SK-N-SH treated with all-trans-retinoic acid at 6 μM for 48 hours (cell line): ENCODE data around the gene KRT17.

Experiments
- ARNTL ChIP-seq: fragments of 450-650 bp; formaldehyde crosslinking; IDR thresholded peaks from 2 replicates; pipeline ENCODE4 v1.5.0; 2020; ENCODE audit warnings: low read depth, mild to moderate bottlenecking, moderate library complexity, borderline replicate concordance
- GLIS3 ChIP-seq: fragments of 250-450 bp; sonication (Bioruptor Pico); IDR thresholded peaks from 2 replicates; pipeline ENCODE4 v1.5.0; 2020; ENCODE audit warnings: mild to moderate bottlenecking, moderate library complexity
- OSR1 ChIP-seq: fragments of 250-450 bp; sonication (Bioruptor Pico); IDR thresholded peaks from 2 replicates; pipeline ENCODE4 v1.8.0; 2022; ENCODE audit warnings: moderate library complexity, mild to moderate bottlenecking, inconsistent platforms
- PPARA ChIP-seq: fragments of 250-450 bp; sonication (Bioruptor Pico); IDR thresholded peaks from 2 replicates; pipeline ENCODE4 v1.5.0; 2020; ENCODE audit warnings: mild to moderate bottlenecking, borderline replicate concordance
- RARB ChIP-seq: fragments of 250-450 bp; sonication (Bioruptor Pico); IDR thresholded peaks from 2 replicates; pipeline ENCODE4 v1.8.0; 2021; ENCODE audit warnings: mild to moderate bottlenecking, moderate library complexity
- ZC3H10 ChIP-seq: fragments of 250-450 bp; sonication (Bioruptor Pico); IDR thresholded peaks from 2 replicates; pipeline ENCODE4 v1.5.1; 2021; ENCODE audit warnings: mild to moderate bottlenecking, moderate library complexity
- ZFP3 ChIP-seq: fragments of 250-450 bp; sonication (Bioruptor Pico); IDR thresholded peaks from 2 replicates; pipeline ENCODE4 v1.5.0; 2020; ENCODE audit warnings: mild to moderate bottlenecking, moderate library complexity
- ZFP30 ChIP-seq: fragments of 450-650 bp; formaldehyde crosslinking; IDR thresholded peaks from 2 replicates; pipeline ENCODE4 v1.5.0; 2022; ENCODE audit warnings: mild to moderate bottlenecking, moderate library complexity
- ZNF70 ChIP-seq: fragments of 450-650 bp; formaldehyde crosslinking; IDR thresholded peaks from 2 replicates; pipeline ENCODE4 v1.5.0; 2020; ENCODE audit warnings: mild to moderate bottlenecking, moderate library complexity
- ZNF8 ChIP-seq: fragments of 450-650 bp; formaldehyde crosslinking; IDR thresholded peaks from 2 replicates; pipeline ENCODE4 v1.5.0; 2020; ENCODE audit warnings: mild to moderate bottlenecking, moderate library complexity
- TF ChIP-seq, protein P1 (sequence below): fragments of 250-450 bp; sonication (Bioruptor Pico); IDR thresholded peaks from 2 replicates; pipeline ENCODE4 v1.5.1; 2021; ENCODE audit warnings: mild to moderate bottlenecking, moderate library complexity
- TF ChIP-seq, protein P2 (sequence below): fragments of 250-450 bp; sonication (Bioruptor Pico); IDR thresholded peaks from 2 replicates; pipeline ENCODE4 v1.8.0; 2020; ENCODE audit warnings: mild to moderate bottlenecking, moderate library complexity, borderline replicate concordance
- TF ChIP-seq, protein P3 (sequence below): fragments of 250-450 bp; sonication (Bioruptor Pico); IDR thresholded peaks from 2 replicates; pipeline ENCODE4 v1.8.0; 2021; ENCODE audit warnings: low read depth, mild to moderate bottlenecking, moderate library complexity, borderline replicate concordance
- TF ChIP-seq, protein P4 (sequence below): fragments of 250-450 bp; sonication (Bioruptor Pico); IDR thresholded peaks from 2 replicates; pipeline ENCODE4 v1.5.1; 2020; ENCODE audit warnings: low read depth, mild to moderate bottlenecking, moderate library complexity

- TF ChIP-seq OSR1 (CRISPR knock-in tag) (no peak), ZFP3 (CRISPR knock-in tag) (no peak), ZNF8 (CRISPR knock-in tag) (no peak), ZC3H10 (no peak), GLIS3 (CRISPR knock-in tag) (no peak), ZNF70 (CRISPR knock-in tag) (no peak), ARNTL (no peak), RARB (CRISPR knock-in tag) (no peak), PPARA (no peak), ZFP30 (CRISPR knock-in tag) (no peak)
- TF ChIP-seq, protein P1, sequence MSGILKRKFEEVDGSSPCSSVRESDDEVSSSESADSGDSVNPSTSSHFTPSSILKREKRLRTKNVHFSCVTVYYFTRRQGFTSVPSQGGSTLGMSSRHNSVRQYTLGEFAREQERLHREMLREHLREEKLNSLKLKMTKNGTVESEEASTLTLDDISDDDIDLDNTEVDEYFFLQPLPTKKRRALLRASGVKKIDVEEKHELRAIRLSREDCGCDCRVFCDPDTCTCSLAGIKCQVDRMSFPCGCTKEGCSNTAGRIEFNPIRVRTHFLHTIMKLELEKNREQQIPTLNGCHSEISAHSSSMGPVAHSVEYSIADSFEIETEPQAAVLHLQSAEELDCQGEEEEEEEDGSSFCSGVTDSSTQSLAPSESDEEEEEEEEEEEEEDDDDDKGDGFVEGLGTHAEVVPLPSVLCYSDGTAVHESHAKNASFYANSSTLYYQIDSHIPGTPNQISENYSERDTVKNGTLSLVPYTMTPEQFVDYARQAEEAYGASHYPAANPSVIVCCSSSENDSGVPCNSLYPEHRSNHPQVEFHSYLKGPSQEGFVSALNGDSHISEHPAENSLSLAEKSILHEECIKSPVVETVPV (CRISPR knock-in tag), result no peak
- TF ChIP-seq, protein P2, sequence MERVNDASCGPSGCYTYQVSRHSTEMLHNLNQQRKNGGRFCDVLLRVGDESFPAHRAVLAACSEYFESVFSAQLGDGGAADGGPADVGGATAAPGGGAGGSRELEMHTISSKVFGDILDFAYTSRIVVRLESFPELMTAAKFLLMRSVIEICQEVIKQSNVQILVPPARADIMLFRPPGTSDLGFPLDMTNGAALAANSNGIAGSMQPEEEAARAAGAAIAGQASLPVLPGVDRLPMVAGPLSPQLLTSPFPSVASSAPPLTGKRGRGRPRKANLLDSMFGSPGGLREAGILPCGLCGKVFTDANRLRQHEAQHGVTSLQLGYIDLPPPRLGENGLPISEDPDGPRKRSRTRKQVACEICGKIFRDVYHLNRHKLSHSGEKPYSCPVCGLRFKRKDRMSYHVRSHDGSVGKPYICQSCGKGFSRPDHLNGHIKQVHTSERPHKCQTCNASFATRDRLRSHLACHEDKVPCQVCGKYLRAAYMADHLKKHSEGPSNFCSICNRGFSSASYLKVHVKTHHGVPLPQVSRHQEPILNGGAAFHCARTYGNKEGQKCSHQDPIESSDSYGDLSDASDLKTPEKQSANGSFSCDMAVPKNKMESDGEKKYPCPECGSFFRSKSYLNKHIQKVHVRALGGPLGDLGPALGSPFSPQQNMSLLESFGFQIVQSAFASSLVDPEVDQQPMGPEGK (CRISPR knock-in tag), result no peak
- TF ChIP-seq, protein P3, sequence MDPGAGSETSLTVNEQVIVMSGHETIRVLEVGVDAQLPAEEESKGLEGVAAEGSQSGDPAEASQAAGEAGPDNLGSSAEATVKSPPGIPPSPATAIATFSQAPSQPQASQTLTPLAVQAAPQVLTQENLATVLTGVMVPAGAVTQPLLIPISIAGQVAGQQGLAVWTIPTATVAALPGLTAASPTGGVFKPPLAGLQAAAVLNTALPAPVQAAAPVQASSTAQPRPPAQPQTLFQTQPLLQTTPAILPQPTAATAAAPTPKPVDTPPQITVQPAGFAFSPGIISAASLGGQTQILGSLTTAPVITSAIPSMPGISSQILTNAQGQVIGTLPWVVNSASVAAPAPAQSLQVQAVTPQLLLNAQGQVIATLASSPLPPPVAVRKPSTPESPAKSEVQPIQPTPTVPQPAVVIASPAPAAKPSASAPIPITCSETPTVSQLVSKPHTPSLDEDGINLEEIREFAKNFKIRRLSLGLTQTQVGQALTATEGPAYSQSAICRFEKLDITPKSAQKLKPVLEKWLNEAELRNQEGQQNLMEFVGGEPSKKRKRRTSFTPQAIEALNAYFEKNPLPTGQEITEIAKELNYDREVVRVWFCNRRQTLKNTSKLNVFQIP (CRISPR knock-in tag), result no peak
- TF ChIP-seq, protein P4, sequence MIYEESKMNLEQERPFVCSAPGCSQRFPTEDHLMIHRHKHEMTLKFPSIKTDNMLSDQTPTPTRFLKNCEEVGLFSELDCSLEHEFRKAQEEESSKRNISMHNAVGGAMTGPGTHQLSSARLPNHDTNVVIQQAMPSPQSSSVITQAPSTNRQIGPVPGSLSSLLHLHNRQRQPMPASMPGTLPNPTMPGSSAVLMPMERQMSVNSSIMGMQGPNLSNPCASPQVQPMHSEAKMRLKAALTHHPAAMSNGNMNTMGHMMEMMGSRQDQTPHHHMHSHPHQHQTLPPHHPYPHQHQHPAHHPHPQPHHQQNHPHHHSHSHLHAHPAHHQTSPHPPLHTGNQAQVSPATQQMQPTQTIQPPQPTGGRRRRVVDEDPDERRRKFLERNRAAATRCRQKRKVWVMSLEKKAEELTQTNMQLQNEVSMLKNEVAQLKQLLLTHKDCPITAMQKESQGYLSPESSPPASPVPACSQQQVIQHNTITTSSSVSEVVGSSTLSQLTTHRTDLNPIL, result no peak
Observed at GRCh38 chr17:41575336-41575735, 49.0 kb downstream of the KRT17 start.
